Mammary epithelial cell (primary cell): ENCODE measurements around the gene DSCAML1.

Experiments
- EZH2 ChIP-seq: IDR thresholded peaks from 2 replicates; pipeline ENCODE4 v1.6.1; 2012; ENCODE audit warnings: low read length, inconsistent platforms, borderline replicate concordance
- TF ChIP-seq, protein P1 (sequence below), 2 donors: IDR thresholded peaks in 1 of 2; conservative IDR thresholded peaks in 1 of 2; 2 replicates each; pipeline ENCODE4 v1.5.1; 2011 to 2012; ENCODE audit warnings: inconsistent platforms in 2 of 2, low read length in 2 of 2, mild to moderate bottlenecking in 2 of 2, control low read depth in 1 of 2, low read depth in 1 of 2; ENCODE audit not compliant: insufficient read depth in 1 of 2; ENCODE audit errors: extremely low read depth in 1 of 2

DNA sequence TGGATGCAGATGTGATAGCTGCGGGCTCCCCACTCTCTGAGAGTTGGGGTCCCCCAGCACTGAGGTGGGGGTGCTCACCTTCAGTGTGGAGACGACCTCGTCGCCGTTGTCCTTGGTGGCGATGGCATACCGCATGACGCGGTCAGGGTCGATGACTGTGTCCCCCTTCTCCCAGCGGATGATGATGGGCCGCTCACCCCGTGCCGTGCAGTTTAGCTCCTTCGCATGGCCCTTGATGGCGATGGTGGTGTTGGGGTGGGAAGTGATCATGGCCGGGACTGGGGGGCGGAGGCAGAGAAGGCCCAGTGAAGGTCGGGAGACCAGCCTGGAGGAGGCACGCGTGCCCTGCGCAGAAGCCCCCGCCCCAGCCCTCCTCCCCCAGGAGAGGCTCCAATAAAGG is 315.1 kb downstream of the DSCAML1 start:
- no peak for TF ChIP-seq EZH2
- TF ChIP-seq, protein P1, sequence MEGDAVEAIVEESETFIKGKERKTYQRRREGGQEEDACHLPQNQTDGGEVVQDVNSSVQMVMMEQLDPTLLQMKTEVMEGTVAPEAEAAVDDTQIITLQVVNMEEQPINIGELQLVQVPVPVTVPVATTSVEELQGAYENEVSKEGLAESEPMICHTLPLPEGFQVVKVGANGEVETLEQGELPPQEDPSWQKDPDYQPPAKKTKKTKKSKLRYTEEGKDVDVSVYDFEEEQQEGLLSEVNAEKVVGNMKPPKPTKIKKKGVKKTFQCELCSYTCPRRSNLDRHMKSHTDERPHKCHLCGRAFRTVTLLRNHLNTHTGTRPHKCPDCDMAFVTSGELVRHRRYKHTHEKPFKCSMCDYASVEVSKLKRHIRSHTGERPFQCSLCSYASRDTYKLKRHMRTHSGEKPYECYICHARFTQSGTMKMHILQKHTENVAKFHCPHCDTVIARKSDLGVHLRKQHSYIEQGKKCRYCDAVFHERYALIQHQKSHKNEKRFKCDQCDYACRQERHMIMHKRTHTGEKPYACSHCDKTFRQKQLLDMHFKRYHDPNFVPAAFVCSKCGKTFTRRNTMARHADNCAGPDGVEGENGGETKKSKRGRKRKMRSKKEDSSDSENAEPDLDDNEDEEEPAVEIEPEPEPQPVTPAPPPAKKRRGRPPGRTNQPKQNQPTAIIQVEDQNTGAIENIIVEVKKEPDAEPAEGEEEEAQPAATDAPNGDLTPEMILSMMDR (conservative IDR thresholded peaks at IDR 0.05 in 1 of 2, IDR thresholded peaks at IDR 0.05 in 1 of 2; ENCODE audit: extremely low read depth in 1 of 2, insufficient read depth in 1 of 2, low read depth in 1 of 2, low read length in 2 of 2) = no peak
